Neutrophil (primary cell): ENCODE data around the gene ICAM3.
A peak's percentile ranks its signal among the peaks of the same experiment; 100 is the strongest.

Source experiments
- H3K27ac ChIP-seq: fragments of 200-600 bp; sonication (generic); 2 replicates; pipeline ENCODE4 v1.5.1; 2016; ENCODE audit warnings: mild to moderate bottlenecking, moderate library complexity
- H3K27me3 ChIP-seq: fragments of 200-600 bp; sonication (generic); 2 replicates; pipeline ENCODE4 v1.6.0; 2016; ENCODE audit warnings: mild to moderate bottlenecking
- H3K36me3 ChIP-seq: fragments of 200-600 bp; sonication (generic); 2 replicates; pipeline ENCODE4 v1.5.1; 2017
- H3K4me1 ChIP-seq, 2 experiments: fragments of 200-600 bp in 1 of 2; sonication (generic) in 1 of 2; 1 replicate in 1 of 2; 2 replicates in 1 of 2; pipeline versions ENCODE4 v1.5.1 to v1.6.1; 2013 to 2016; ENCODE audit warnings: low read depth in 1 of 2, low read length in 1 of 2, mild to moderate bottlenecking in 1 of 2, moderate library complexity in 1 of 2; ENCODE audit not compliant: control insufficient read depth in 1 of 2, insufficient read depth in 1 of 2
- H3K4me3 ChIP-seq, 2 experiments: fragments of 200-600 bp in 1 of 2; sonication (generic) in 1 of 2; 1 replicate in 1 of 2; 2 replicates in 1 of 2; pipeline ENCODE4 v1.5.1; 2013 to 2016; ENCODE audit warnings: low read depth in 1 of 2, low read length in 1 of 2, mild to moderate bottlenecking in 1 of 2, moderate library complexity in 1 of 2
- H3K9me3 ChIP-seq: fragments of 200-600 bp; sonication (generic); 2 replicates; pipeline ENCODE4 v1.5.1; 2016
- CTCF ChIP-seq: fragments of 200-600 bp; sonication (generic); IDR thresholded peaks from 2 replicates; pipeline ENCODE4 v1.5.1; 2016; ENCODE audit warnings: antibody characterized with exemption

Gene ICAM3

GRCh38 chr19:10305139-10305806, 34.2 kb downstream of the ICAM3 start:
- Histone ChIP-seq H3K9me3 (no peaks in the 10 kb centered on the region), H3K27me3 (peaks cover under 1% of the 10 kb centered on the region), H3K4me3 (peak overlapping the region in 1 of 2 experiments; percentile 49), H3K36me3 (no peaks in the 10 kb centered on the region), H3K27ac (peak overlapping the region; percentile 73), H3K4me1 (peaks cover 9 to 20% of the 10 kb centered on the region in 2 experiments)
- peak; percentile 26 for TF ChIP-seq CTCF

- no peak for TF ChIP-seq CTCF
- peaks cover 21 to 30% of the 10 kb centered on the region in 2 experiments for H3K4me1 ChIP-seq
Observed at GRCh38 chr19:10299545-10300458, 39.6 kb downstream of the ICAM3 start.

GRCh38 chr19:10295847-10296591, 43.4 kb downstream of the ICAM3 start:
- H3K27me3 ChIP-seq = peaks cover 93% of the 10 kb centered on the region
- peak overlapping the region; percentile 54 to 58 for H3K4me3 ChIP-seq
- TF ChIP-seq CTCF = no peak
- H3K4me1 ChIP-seq = peaks cover 44 to 61% of the 10 kb centered on the region in 2 experiments
- H3K36me3 ChIP-seq = no peaks in the 10 kb centered on the region
- peak overlapping the region; percentile 46 for H3K27ac ChIP-seq
- H3K9me3 ChIP-seq = peaks cover 5% of the 10 kb centered on the region

More at GRCh38 chr19:10299545-10300458, 39.6 kb downstream of the ICAM3 start:
- H3K4me3 ChIP-seq = no peak overlapping the region
- H3K9me3 ChIP-seq = no peaks in the 10 kb centered on the region
- peaks cover 56% of the 10 kb centered on the region for H3K27me3 ChIP-seq
- peak overlapping the region; percentile 70 for H3K27ac ChIP-seq
- no peaks in the 10 kb centered on the region for H3K36me3 ChIP-seq

- Histone ChIP-seq H3K27ac (peak overlapping the region; percentile 46), H3K4me1 (peaks cover 51 to 64% of the 10 kb centered on the region in 2 experiments), H3K4me3 (peak overlapping the region; percentile 54 to 58), H3K27me3 (peaks cover 100% of the 10 kb centered on the region), H3K36me3 (no peaks in the 10 kb centered on the region), H3K9me3 (peaks cover 5% of the 10 kb centered on the region)
- peak; percentile 46 for TF ChIP-seq CTCF
Observed at GRCh38 chr19:10295305-10295846, 44.0 kb downstream of the ICAM3 start.

GRCh38 chr19:10294368-10294697, 45.1 kb downstream of the ICAM3 start:
- no peak for TF ChIP-seq CTCF
- Histone ChIP-seq H3K9me3 (peaks cover 5% of the 10 kb centered on the region), H3K27me3 (peaks cover 100% of the 10 kb centered on the region), H3K4me3 (no peak overlapping the region), H3K27ac (no peak overlapping the region), H3K4me1 (peaks cover 52 to 64% of the 10 kb centered on the region in 2 experiments), H3K36me3 (no peaks in the 10 kb centered on the region)
